Right hindlimb (tissue), 1 donor: Measurements from ENCODE around the gene MYT1.

Source experiments
- DNase-seq: peaks from one replicate; pipeline ENCODE4 v3.0.0-alpha.2; 2018

Gene MYT1

GRCh38 chr20:64236137-64237088 is 72.2 kb downstream of the MYT1 start:
- DNase-seq: peak; percentile 5

GRCh38 chr20:64237316-64237715 is 73.1 kb downstream of the MYT1 start:
- DNase-seq: no peak

DNA sequence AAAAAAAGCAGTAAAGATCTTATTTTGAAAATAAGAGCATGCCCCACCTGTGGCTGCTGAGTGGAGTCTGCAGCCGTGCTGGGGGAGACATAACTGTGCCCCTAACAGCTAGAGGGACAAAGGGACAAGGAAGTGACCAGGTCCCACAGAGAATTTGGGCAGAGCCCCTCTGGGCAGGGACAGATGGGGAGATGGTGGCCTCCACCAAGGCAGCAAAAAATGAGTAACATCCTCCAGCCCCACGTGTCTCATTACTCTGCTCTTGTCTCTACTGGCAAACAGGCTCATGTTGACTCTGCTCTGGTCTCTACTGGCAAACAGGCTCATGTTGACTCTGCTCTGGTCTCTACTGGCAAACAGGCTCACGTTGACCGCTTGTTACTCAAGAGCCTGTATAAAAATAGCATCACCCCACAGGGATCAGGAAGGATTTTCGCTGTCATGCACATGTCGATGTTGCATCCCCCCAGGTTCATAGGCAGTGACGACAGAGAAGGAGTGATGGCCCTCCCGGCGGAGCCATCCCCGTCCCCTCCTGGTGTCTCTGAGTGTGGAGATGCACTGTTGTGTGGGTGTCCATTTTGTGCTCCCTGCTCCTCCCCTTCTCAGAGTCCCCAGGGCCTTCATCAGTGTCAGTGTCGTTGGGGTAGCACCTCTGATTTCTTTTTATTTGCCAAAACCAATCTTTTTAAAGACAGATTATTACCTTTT is 74.0 kb downstream of the MYT1 start:
- DNase-seq: peak; percentile 9

- peak; percentile 12 for DNase-seq
Observed at GRCh38 chr20:64238851-64239387, 74.7 kb downstream of the MYT1 start.

DNA sequence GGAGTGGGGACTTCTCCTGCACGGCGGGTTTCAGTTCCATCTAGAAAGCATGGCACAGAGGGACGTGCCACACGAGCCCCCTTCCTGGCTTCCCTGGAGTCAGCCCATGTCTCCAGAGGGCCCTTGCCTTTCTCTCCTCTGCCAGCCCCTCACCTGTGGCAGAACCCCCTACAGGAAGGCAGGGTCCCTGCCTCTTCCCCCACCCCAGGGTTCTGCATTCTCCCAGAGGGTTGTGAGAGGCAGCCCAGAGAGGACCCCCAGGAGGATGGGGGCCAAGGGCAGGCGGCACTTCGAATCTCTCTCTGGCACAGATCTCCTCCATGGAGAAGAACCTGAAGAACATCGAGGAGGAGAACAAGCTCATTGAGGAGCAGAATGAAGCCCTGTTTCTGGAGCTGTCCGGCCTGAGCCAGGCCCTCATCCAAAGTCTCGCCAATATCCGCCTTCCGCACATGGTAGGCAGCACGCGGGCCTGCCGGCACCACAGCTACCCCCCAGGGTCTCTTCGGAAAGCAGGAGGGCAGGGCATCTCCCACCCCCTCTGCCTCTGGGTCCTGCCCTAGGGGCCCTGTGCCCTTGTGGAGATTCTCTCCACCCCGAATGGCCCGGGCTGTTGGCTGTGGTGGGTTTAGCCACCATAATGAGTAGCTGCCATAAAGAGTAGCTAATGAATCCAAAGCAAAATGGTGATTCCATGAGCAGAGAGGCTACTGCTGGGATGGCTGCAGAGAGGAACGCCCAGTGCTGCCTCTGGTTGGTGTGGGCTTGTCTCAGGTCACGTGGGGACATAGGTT is 75.4 kb downstream of the MYT1 start:
- peak; percentile 8 for DNase-seq

GRCh38 chr20:64240243-64241015 is 76.2 kb downstream of the MYT1 start:
- DNase-seq: peak; percentile 12

DNA sequence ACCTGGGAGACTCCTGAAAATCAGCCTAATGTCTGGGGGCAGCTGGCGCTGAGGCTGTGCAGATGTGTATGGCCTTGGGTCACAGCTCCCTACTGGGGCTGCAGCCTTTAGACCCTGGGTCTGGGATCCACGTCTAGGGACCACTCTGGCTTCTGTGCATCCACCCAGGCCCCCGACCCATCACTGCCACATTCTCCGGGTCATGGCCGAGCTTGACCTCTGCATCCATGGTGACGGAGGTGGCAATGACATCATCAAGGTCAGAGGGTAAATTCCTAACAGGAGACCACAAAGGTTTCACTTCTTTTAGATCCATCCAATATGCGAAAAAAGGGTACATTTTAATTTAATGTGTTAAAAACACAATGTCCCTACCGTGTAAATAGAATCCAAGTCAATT is 76.8 kb downstream of the MYT1 start:
- peak; percentile 3 for DNase-seq

DNA sequence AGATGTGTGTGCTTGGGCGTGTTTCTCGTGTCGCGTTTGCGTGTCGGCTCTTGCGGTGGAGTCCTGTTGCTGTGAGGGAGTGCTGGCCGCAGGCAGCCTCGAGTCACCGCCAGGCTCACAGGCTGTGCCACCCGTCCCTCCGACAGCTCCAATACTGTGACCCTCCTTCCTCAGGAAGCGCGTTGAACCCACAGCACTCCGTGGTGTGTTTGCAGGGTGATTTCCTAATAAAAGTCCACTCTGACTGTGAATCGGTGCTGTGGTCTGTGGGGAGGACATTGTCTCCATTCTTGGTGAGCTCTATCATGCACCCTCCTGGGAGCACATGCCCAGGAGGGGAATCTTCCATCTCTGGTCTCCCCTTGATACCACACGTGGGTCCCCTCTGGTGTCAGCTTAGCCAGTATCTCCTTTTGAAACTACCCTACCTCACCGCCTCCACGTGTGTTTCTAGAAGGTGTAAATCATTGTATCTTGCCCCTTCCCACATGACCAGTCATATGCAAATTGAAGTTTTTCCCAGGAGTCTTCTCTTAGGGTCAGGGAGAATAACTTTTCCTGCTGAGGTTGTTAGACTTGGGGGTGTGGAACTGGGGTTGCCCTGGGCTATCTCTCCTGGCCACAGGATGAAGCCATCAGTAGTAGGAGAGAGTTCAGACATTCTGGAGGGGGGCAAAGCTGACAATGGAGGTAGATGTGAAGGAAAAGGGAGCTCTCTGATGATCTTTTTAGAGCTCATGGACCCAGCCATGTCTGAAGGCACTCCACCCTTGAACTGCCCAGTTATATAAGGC is 77.9 kb downstream of the MYT1 start:
- DNase-seq: peak; percentile 6

GRCh38 chr20:64242797-64243475 is 78.7 kb downstream of the MYT1 start:
- DNase-seq: peak; percentile 3

- no peak for DNase-seq
Observed at GRCh38 chr20:64244281-64244805, 80.1 kb downstream of the MYT1 start.

DNA sequence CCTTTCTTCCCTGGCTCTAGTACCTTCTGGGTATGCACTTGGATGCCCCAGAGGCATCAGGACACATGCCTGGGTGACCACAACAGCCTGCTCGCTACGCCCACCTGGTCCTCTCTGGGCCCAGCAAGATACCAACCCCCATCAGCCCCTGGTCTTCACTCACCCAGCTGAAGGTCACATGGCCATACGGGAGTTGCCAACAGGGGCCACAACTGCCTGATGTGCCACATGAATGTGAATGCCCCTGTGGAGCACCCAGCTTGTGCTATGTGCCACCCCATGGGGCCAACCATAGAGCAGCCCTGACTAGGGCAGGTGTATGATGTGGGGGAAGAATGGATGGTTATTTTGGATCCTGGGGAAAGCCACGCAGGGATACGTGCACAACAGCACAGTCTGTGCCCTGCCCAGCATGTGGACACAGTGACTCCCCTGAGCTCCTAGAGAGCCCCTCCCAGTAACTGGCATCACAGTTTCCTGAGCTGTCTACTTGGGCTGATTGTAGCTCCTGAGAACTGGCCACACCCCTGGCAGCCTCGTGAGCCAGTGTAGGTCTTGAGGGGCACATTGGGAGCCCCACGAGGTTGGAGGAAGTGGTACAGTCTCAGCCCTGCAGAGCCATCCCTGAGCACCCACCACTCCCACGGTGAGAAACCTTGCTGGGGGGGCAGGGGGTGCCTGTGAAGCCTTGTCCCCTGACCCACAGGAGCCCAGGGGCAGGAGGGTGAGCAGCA is 80.8 kb downstream of the MYT1 start:
- DNase-seq: no peak

DNA sequence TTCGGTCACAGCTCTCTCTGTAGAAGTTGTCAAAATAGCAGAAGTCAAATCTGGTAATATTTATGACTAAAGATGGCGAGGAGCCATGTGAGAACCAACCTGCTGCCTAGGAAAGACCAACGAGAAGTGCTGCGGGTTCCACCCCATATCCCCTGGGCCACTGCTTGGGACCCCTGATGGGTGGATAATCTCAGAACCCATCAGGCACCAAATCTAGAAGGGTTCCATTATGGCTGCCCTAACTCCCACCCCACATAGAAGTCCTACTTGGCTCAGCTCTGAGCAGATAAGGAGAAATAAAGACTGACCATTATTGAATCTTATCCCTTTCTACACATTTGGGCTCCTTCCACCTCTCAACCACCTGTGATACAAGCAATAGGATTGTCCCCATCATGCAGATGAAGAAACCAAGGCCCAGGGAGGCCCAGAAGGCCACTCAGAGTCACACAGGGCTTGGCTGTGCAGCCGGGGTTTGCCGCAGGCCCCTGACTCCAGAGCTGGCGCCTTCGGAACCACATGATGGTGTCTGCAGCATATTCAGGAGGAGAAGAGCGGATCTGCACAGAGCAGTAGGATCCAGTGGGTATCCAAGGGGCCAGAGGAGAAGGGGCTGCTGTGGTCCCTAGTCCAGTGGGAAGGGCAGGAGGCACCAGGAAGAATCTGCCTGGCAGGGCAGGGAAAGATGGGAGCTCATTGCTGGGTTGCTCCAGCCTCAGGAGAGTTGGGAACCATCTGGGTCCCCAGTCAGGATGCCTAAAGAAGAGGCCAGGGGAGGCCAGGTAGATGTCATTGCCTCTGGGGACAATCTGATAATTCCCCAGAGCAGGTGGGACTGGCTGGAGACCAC is 81.7 kb downstream of the MYT1 start:
- no peak for DNase-seq

GRCh38 chr20:64246616-64247306 is 82.5 kb downstream of the MYT1 start:
- no peak for DNase-seq

DNA sequence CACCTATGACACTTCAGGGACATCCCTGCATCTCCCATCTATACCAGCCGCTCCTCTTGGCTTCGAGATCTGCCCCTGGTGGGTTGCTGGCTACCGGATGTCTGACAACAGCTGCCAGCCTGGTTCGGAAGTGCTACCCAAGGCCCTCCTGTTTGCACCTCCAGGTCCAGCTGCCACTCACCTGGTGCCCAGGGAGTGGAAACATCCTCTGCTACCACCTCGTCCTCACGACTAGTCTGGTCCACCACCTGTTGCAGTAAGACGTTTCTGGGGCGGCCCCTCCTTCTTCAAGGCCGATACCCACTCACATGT is 83.0 kb downstream of the MYT1 start:
- no peak for DNase-seq

DNA sequence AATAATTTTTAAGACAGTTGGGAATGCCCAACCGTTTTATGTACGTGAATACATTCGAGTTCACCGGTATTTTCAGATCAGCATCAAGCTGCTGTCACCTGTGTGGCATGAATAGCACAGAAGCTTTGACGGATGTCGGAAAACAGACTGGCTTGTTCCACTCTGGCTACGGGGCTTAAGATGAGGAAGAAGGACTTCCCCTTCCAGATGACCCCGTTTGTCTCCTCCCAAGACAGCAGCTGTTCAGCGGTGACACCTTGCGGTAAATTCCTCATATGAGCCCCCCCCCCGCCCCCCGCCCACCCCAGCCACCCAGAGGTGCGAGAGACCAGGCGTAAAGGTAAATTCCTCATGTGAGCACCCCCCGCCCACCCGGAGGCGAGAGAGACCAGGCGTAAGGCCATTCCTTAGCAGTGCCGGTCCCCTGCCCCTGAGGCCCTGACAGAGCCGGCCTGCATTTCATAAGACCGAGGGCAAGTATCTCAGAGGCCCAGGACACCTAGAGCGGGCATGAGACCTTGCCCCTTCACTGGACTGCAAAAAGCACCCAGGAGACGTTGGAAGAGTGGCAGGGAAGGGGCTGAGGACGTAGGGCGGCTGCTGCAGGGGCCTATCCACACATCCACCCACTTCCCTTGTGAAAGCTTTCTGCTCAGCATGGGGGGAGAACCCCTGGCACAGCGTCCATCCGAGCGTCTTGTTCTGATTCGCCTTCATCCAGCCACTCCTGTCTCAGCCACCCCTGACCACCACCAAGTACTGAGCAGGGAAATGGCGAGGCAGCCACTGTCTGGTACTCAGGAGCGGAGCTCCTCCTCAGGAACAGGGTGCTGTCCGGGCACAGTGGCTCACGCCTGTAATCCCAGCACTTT is 84.0 kb downstream of the MYT1 start:
- DNase-seq: no peak

GRCh38 chr20:64250027-64250426 is 85.8 kb downstream of the MYT1 start:
- DNase-seq: no peak

DNA sequence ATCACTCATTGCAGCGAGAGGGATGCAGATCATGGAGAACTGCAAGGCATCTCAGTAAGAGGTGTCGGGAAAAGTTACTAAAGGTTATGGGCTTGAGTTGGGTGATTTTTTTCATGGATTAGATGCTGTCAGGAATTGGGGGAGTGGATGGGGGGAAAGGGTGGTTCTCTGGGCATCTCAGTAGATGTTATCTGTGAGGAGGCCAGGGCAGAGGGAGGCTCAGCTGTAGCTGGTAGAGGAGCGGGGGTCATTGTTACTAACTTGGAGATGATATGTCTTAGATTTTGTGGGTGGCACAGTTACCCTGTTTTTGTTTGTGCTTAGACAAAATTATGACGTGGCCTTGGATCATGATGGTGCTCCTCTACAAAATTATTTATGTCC is 88.7 kb downstream of the MYT1 start:
- DNase-seq: no peak
